PFSK-1 (cell line): ENCODE data around the gene FPR1.

Source experiments
- FOXP2 ChIP-seq: optimal IDR thresholded peaks from 2 replicates; pipeline ENCODE3; 2011; ENCODE audit warnings: borderline replicate concordance, control low read depth, inconsistent platforms; ENCODE audit not compliant: insufficient read depth; ENCODE audit errors: extremely low read length, extremely low read depth
- POLR2AphosphoS5 ChIP-seq: IDR thresholded peaks from 2 replicates; pipeline ENCODE4 v1.6.1; 2012; ENCODE audit warnings: low read depth, mild to moderate bottlenecking, control low read depth, low read length, moderate library complexity
- SIN3A ChIP-seq: IDR thresholded peaks from 2 replicates; pipeline ENCODE4 v1.6.1; 2012; ENCODE audit warnings: mild to moderate bottlenecking, low read length, moderate library complexity, borderline replicate concordance; ENCODE audit not compliant: insufficient read depth
- TAF1 ChIP-seq: IDR thresholded peaks from 2 replicates; pipeline ENCODE4 v1.6.1; 2012; ENCODE audit warnings: low read length, control low read depth, borderline replicate concordance; ENCODE audit not compliant: insufficient read depth
- TF ChIP-seq, protein P1 (sequence below), 2 experiments: IDR thresholded peaks; 2 replicates each; pipeline versions ENCODE4 v1.6.1 to v1.8.0; 2011 to 2012; ENCODE audit warnings: low read depth in 2 of 2, low read length in 2 of 2, control low read depth in 1 of 2, inconsistent platforms in 1 of 2, mild to moderate bottlenecking in 1 of 2, moderate library complexity in 1 of 2; ENCODE audit not compliant: insufficient read depth in 1 of 2

FPR1 gene

DNA sequence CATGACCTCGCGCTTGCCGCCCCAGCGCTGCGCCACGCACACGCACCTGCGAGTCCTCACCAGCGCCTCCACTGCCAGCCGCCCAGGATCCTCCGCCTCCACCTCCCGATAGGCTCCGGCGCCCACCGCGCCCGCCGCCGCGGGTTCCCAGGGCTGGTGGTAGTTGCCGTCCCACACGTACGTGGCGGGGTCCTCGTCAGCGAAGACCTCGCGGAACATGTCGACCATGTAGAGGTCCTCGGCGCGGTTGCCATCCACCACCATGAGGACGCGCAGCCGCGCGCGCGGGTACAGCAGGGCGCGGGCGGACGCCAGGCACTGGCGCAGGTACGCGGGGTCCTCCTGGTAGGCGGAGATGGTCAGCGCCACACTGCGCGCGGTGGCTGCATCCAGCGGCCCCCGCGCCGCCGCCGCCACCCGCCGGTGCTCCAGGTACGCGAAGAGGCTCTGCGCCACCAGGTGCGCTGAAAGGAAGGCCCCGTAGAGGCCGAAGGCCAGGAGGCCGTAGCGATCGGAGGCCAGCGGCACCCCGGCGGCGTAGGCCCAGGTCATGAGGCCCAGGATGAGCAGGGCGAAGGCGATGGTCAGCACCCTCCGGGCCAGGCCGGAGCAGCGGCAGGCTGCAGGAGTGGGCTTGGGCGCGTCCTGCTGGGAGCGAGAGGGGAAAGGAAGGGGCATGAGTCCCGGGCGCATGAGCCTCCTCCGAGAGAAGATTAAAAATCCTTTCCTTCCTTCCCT is 32.3 kb downstream of the FPR1 start:
- TF ChIP-seq SIN3A, result no peak
- TF ChIP-seq POLR2AphosphoS5, result no peak
- TF ChIP-seq TAF1, result no peak
- no peak for TF ChIP-seq FOXP2
- TF ChIP-seq, protein P1, sequence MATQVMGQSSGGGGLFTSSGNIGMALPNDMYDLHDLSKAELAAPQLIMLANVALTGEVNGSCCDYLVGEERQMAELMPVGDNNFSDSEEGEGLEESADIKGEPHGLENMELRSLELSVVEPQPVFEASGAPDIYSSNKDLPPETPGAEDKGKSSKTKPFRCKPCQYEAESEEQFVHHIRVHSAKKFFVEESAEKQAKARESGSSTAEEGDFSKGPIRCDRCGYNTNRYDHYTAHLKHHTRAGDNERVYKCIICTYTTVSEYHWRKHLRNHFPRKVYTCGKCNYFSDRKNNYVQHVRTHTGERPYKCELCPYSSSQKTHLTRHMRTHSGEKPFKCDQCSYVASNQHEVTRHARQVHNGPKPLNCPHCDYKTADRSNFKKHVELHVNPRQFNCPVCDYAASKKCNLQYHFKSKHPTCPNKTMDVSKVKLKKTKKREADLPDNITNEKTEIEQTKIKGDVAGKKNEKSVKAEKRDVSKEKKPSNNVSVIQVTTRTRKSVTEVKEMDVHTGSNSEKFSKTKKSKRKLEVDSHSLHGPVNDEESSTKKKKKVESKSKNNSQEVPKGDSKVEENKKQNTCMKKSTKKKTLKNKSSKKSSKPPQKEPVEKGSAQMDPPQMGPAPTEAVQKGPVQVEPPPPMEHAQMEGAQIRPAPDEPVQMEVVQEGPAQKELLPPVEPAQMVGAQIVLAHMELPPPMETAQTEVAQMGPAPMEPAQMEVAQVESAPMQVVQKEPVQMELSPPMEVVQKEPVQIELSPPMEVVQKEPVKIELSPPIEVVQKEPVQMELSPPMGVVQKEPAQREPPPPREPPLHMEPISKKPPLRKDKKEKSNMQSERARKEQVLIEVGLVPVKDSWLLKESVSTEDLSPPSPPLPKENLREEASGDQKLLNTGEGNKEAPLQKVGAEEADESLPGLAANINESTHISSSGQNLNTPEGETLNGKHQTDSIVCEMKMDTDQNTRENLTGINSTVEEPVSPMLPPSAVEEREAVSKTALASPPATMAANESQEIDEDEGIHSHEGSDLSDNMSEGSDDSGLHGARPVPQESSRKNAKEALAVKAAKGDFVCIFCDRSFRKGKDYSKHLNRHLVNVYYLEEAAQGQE (IDR thresholded peaks at IDR 0.05; ENCODE audit: insufficient read depth in 1 of 2, low read depth in 2 of 2, low read length in 2 of 2), result no peak

DNA sequence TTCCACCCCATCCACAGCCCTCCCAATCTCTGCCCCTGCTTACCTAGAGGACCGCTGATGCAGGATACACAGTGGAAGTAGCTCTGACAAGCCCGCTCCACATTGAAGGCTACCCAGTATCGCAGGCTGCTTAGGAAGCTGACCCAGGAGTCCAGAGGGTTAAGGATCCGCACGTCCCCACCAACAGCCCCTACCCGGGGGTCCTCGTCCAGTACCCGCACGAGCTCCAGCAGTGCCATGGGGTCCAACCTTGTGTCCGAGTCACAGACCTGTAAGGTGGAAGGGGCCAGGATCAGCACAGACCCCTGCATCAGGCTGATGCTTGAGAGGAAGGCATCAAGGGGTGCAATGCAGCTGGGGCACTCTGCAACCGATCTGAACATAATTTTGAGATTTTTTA is 34.8 kb downstream of the FPR1 start:
- TF ChIP-seq POLR2AphosphoS5, result no peak
- no peak for TF ChIP-seq FOXP2
- no peak for TF ChIP-seq TAF1
- TF ChIP-seq, protein P1 (IDR thresholded peaks at IDR 0.05; ENCODE audit: insufficient read depth in 1 of 2, low read depth in 2 of 2, low read length in 2 of 2), result no peak
- TF ChIP-seq SIN3A, result no peak

DNA sequence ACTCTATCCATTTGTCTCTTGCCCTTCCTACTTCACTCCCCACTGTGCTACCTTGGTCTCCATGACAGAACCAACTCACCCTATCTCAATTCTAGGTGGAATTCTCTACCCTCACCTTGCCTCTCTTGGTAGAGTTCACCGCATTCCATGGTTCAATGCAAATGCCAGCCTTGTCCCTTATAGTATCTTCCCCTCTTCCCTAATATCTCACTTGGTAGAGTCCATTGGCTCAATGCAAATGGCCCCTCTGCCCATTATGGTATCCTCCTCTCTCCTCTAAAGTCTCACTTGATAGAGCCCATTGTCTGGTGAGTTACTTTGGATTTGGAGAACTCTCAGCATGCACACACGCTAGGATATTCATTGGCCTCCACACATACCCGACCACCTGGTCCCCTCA is 35.8 kb downstream of the FPR1 start:
- no peak for TF ChIP-seq SIN3A
- no peak for TF ChIP-seq FOXP2
- TF ChIP-seq, protein P1 (IDR thresholded peaks at IDR 0.05; ENCODE audit: insufficient read depth in 1 of 2, low read depth in 2 of 2, low read length in 2 of 2), result no peak
- no peak for TF ChIP-seq POLR2AphosphoS5
- no peak for TF ChIP-seq TAF1

DNA sequence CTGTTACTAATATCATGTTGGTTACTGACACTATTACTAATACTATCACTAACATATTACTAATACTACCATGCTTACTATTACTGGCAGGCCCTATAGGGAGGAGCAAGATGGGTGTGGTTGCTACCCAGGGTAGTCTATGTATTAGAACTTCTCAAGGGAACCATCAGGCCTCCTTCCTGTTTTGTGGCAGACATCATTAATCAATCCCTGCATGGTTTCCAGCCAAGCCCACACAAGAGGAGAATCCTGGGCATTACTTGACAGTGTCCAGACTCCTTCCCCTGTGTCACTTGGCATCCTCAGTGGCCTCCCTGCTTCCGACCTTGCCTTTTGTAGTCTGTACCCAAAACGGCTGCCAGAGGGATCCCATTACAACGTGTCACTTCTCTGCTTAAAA is 36.8 kb downstream of the FPR1 start:
- TF ChIP-seq, protein P1 (IDR thresholded peaks at IDR 0.05; ENCODE audit: insufficient read depth in 1 of 2, low read depth in 2 of 2, low read length in 2 of 2), result no peak
- no peak for TF ChIP-seq FOXP2
- TF ChIP-seq TAF1, result no peak
- TF ChIP-seq SIN3A, result no peak
- no peak for TF ChIP-seq POLR2AphosphoS5
